OCI-LY3 (cell line): ENCODE data around the gene DENND5A.

Experiments used
- EZH2phosphoT487 ChIP-seq: fragments of 200-600 bp; shearing (Covaris generic); IDR thresholded peaks from 2 replicates; pipeline ENCODE4 v1.6.1; 2018; ENCODE audit warnings: antibody characterized with exemption, mixed run types, low read depth
- TF ChIP-seq, protein P1 (sequence below): fragments of 200-600, 300-600 bp; sonication (generic); IDR thresholded peaks from 2 replicates; pipeline ENCODE4 v1.5.1; 2014; ENCODE audit warnings: antibody characterized with exemption, low read length, low read depth

DNA sequence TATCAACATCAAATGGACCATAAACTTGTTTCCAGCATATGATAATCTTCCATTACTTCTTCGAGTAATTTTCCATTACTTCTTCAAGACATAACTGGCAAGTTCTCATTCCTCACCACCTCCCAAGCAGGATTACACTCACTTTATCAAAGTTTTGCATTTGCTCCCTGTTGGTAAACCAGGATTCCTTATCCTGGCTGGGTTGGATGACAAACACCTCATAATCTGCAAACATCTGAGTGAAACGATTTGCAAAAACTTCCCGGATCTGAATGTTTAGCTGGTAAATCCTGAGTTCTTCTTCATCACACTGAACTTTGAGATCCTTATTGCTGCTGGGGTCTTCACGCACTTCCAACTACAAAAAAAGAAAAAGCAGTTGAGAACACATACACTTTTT is 86.4 kb downstream of the DENND5A start:
- TF ChIP-seq, protein P1, sequence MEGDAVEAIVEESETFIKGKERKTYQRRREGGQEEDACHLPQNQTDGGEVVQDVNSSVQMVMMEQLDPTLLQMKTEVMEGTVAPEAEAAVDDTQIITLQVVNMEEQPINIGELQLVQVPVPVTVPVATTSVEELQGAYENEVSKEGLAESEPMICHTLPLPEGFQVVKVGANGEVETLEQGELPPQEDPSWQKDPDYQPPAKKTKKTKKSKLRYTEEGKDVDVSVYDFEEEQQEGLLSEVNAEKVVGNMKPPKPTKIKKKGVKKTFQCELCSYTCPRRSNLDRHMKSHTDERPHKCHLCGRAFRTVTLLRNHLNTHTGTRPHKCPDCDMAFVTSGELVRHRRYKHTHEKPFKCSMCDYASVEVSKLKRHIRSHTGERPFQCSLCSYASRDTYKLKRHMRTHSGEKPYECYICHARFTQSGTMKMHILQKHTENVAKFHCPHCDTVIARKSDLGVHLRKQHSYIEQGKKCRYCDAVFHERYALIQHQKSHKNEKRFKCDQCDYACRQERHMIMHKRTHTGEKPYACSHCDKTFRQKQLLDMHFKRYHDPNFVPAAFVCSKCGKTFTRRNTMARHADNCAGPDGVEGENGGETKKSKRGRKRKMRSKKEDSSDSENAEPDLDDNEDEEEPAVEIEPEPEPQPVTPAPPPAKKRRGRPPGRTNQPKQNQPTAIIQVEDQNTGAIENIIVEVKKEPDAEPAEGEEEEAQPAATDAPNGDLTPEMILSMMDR, result no peak
- no peak for TF ChIP-seq EZH2phosphoT487
